Measurements from ENCODE around the gene BATF. TPM values are rescaled to one million over a fixed set of nuclear protein-coding genes. Genes with fewer than 3 reads are reported as not detected.

The BATF gene
- total RNA-seq, 5 donors from 2014 or later (not counting 1 experiment from before 2014, with no cell fraction given) = 12.0 to 22.4 (median 19.2) TPM

- POLR2A ChIA-PET = no interaction called here
- 67% methylated on average over 1 of the region's 5 CpGs for WGBS (ENCODE audit: insufficient coverage)
- Mint-ChIP-seq H3K27ac (peak overlapping the region; percentile 79 to 81), H3K4me3 (no peak overlapping the region), H3K27me3 (no peaks in the 10 kb centered on the region), H3K36me3 (peaks cover 42% of the 10 kb centered on the region), H3K4me1 (peaks cover 41 to 67% (median 59%) of the 10 kb centered on the region in 3 donors), H3K9me3 (no peaks in the 10 kb centered on the region)
- no peak for DNase-seq
- Histone ChIP-seq H3K4me3 (ENCODE audit: control insufficient read depth in 1 of 2, extremely low read depth in 1 of 2, low read length in 1 of 2) (no peak overlapping the region), H3K36me3 (ENCODE audit: control insufficient read depth in 2 of 2, extremely low read depth in 1 of 2, insufficient read depth in 1 of 2, low read length in 1 of 2) (peaks cover 0 to 33% of the 10 kb centered on the region in 2 donors), H3K9me3 (no peaks in the 10 kb centered on the region), H3K27me3 (replicated peaks in 1 of 2; ENCODE audit: control insufficient read depth in 2 of 2, extremely low read depth in 1 of 2, insufficient read depth in 2 of 2, low read length in 1 of 2) (no peaks in the 10 kb centered on the region), H3K27ac (ENCODE audit: low read length) (peak overlapping the region; percentile 47), H3K4me1 (ENCODE audit: control insufficient read depth in 1 of 2, extremely low read depth in 1 of 2, insufficient read depth in 2 of 2, low read length in 2 of 2) (peaks cover 0 to 29% of the 10 kb centered on the region in 2 experiments)
- no peak for ATAC-seq (replicated peaks in 1 of 4)
- CTCF ChIA-PET = no interaction called here
Observed at GRCh38 chr14:75533791-75534555, 11.7 kb downstream of the BATF start.

- DNase-seq (no peak), ATAC-seq (replicated peaks in 1 of 4) (no peak)
- H3K9me3 ChIP-seq = no peaks in the 10 kb centered on the region
- H3K27me3 Mint-ChIP-seq = no peaks in the 10 kb centered on the region
- no peak overlapping the region for H3K4me3 Mint-ChIP-seq
- ChIA-PET CTCF (interaction anchor here (0.6 to 1.1 kb wide), 5 partner anchors 9 to 229 kb away, joined by 3 to 5 read pairs (median 3); no protein-coding TSS in a partner anchor), POLR2A (interaction anchor here in 1 of 2 donors (0.6 kb wide), 1 partner anchor 8 kb away, joined by 3 read pairs; no protein-coding TSS in a partner anchor)
- peaks cover 0 to 26% of the 10 kb centered on the region in 2 donors for H3K36me3 ChIP-seq (ENCODE audit: control insufficient read depth in 2 of 2, extremely low read depth in 1 of 2, insufficient read depth in 1 of 2, low read length in 1 of 2)
- H3K4me1 Mint-ChIP-seq = peaks cover 51 to 76% (median 70%) of the 10 kb centered on the region in 3 donors
- no peak overlapping the region for H3K4me3 ChIP-seq (ENCODE audit: control insufficient read depth in 1 of 2, extremely low read depth in 1 of 2, low read length in 1 of 2)
- H3K27ac Mint-ChIP-seq = peak overlapping the region; percentile 70 to 87
- no peaks in the 10 kb centered on the region for H3K27me3 ChIP-seq (replicated peaks in 1 of 2; ENCODE audit: control insufficient read depth in 2 of 2, extremely low read depth in 1 of 2, insufficient read depth in 2 of 2, low read length in 1 of 2)
- peaks cover 36% of the 10 kb centered on the region for H3K36me3 Mint-ChIP-seq
- no peaks in the 10 kb centered on the region for H3K9me3 Mint-ChIP-seq
- WGBS (ENCODE audit: insufficient coverage) = 89% methylated on average over 1 of the region's 5 CpGs
- peak overlapping the region; percentile 4 for H3K27ac ChIP-seq (ENCODE audit: low read length)
- H3K4me1 ChIP-seq (ENCODE audit: control insufficient read depth in 1 of 2, extremely low read depth in 1 of 2, insufficient read depth in 2 of 2, low read length in 2 of 2) = peaks cover 0 to 42% of the 10 kb centered on the region in 2 experiments
Observed at GRCh38 chr14:75535164-75535898, 13.1 kb downstream of the BATF start.

DNA sequence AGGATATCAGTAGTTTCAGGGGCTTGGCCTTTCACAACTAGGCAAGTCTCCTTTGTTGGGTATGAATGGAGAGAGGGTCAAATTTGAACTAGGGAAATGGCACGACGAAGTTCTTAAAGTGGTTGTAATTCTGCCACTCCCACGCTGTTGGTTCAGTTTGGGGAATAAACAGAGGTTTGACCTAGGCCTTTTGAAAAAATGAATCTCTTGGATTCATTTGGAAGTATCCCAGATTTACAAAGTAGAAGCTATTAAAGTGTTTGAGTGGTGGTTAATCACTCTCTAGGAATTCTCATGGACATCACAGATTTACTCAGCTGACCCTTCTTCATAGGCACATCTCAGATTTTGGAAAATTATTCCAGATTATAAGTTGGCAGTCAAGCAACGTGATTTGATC lies 14.8 kb downstream of the BATF start:
- H3K36me3 ChIP-seq (ENCODE audit: control insufficient read depth in 2 of 2, extremely low read depth in 1 of 2, insufficient read depth in 1 of 2, low read length in 1 of 2) = peaks cover 0 to 15% of the 10 kb centered on the region in 2 donors
- ChIA-PET CTCF (no interaction called here), POLR2A (interaction anchor here in 1 of 2 donors (0.7 to 0.8 kb wide), 2 partner anchors 10 to 711 kb away, joined by 3 read pairs; no protein-coding TSS in a partner anchor)
- ATAC-seq (replicated peaks in 1 of 4) (no peak), DNase-seq (no peak)
- no peaks in the 10 kb centered on the region for H3K27me3 Mint-ChIP-seq
- WGBS (ENCODE audit: insufficient coverage) = 85% methylated on average over 3 of the region's 4 CpGs
- H3K36me3 Mint-ChIP-seq = peaks cover 28% of the 10 kb centered on the region
- H3K4me1 Mint-ChIP-seq = peaks cover 60 to 81% (median 75%) of the 10 kb centered on the region in 3 donors
- peak overlapping the region; percentile 43 to 59 for H3K27ac Mint-ChIP-seq
- no peaks in the 10 kb centered on the region for H3K9me3 Mint-ChIP-seq
- H3K4me3 ChIP-seq (ENCODE audit: control insufficient read depth in 1 of 2, extremely low read depth in 1 of 2, low read length in 1 of 2) = no peak overlapping the region
- peaks cover 0 to 54% of the 10 kb centered on the region in 2 experiments for H3K4me1 ChIP-seq (ENCODE audit: control insufficient read depth in 1 of 2, extremely low read depth in 1 of 2, insufficient read depth in 2 of 2, low read length in 2 of 2)
- H3K9me3 ChIP-seq = no peaks in the 10 kb centered on the region
- H3K4me3 Mint-ChIP-seq = no peak overlapping the region
- no peaks in the 10 kb centered on the region for H3K27me3 ChIP-seq (replicated peaks in 1 of 2; ENCODE audit: control insufficient read depth in 2 of 2, extremely low read depth in 1 of 2, insufficient read depth in 2 of 2, low read length in 1 of 2)
- H3K27ac ChIP-seq (ENCODE audit: low read length) = no peak overlapping the region

DNA sequence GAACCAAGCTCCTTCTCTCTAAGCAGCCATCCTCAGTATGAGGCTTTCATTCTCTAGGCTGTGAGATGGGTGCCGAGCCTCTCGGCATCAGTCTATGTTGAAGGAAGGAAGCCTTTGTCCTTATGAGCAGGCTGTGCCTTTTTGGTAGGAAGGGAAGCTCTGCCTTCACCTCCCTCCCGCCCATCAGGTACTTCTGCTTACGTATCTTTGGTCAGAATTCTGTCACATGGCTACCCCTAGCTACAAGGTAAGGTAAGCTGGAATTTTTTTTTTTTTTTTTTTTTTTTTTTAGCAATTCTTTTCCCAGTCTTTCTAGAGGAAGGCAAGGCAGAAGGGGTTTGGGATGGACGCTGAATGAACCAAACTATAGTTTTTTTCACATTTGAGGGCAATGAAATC lies 16.9 kb downstream of the BATF start:
- no peaks in the 10 kb centered on the region for H3K9me3 ChIP-seq
- no peak overlapping the region for H3K4me3 Mint-ChIP-seq
- H3K27ac Mint-ChIP-seq = peak overlapping the region; percentile 96 to 99
- peaks cover 14 to 66% of the 10 kb centered on the region in 2 experiments for H3K4me1 ChIP-seq (ENCODE audit: control insufficient read depth in 1 of 2, extremely low read depth in 1 of 2, insufficient read depth in 2 of 2, low read length in 2 of 2)
- ATAC-seq (replicated peaks in 1 of 4) (no peak), DNase-seq (peak in 1 of 35 experiments; percentile 37)
- H3K27ac ChIP-seq (ENCODE audit: low read length) = peak overlapping the region; percentile 97
- WGBS (ENCODE audit: insufficient coverage) = no CpG with 5 or more reads among the region's 5 CpGs
- no peaks in the 10 kb centered on the region for H3K9me3 Mint-ChIP-seq
- ChIA-PET POLR2A (interaction anchor here (0.6 to 1.7 kb wide), 4 partner anchors 12 to 618 kb away, joined by 3 to 8 read pairs (median 4); partner anchors contain the start of gene BATF (in 1 of the 2)), CTCF (interaction anchor here in 1 of 2 donors (0.6 to 1.6 kb wide), 7 partner anchors 10 to 250 kb away, joined by 3 to 7 read pairs (median 5); partner anchors contain the start of gene BATF)
- peaks cover 56 to 80% (median 75%) of the 10 kb centered on the region in 3 donors for H3K4me1 Mint-ChIP-seq
- no peaks in the 10 kb centered on the region for H3K27me3 ChIP-seq (replicated peaks in 1 of 2; ENCODE audit: control insufficient read depth in 2 of 2, extremely low read depth in 1 of 2, insufficient read depth in 2 of 2, low read length in 1 of 2)
- no peak overlapping the region for H3K4me3 ChIP-seq (ENCODE audit: control insufficient read depth in 1 of 2, extremely low read depth in 1 of 2, low read length in 1 of 2)
- H3K36me3 ChIP-seq (ENCODE audit: control insufficient read depth in 2 of 2, extremely low read depth in 1 of 2, insufficient read depth in 1 of 2, low read length in 1 of 2) = peaks cover 0 to 10% of the 10 kb centered on the region in 2 donors
- H3K36me3 Mint-ChIP-seq = peaks cover 27% of the 10 kb centered on the region
- H3K27me3 Mint-ChIP-seq = no peaks in the 10 kb centered on the region

GRCh38 chr14:75539561-75540478 lies 17.6 kb downstream of the BATF start:
- 36% methylated on average over 6 of the region's 17 CpGs for whole genome bisulfite sequencing (ENCODE audit: insufficient coverage)
- CTCF ChIA-PET = interaction anchor here in 1 of 2 donors (1.0 to 1.6 kb wide), 5 partner anchors 11 to 21 kb away, joined by 3 to 7 read pairs (median 4); partner anchors contain the start of gene BATF

More at GRCh38 chr14:75539561-75540478, 17.6 kb downstream of the BATF start:
- peak in 2 of 35 experiments; percentile 14 to 74 for DNase-seq
- Histone ChIP-seq H3K4me1 (ENCODE audit: control insufficient read depth in 1 of 2, extremely low read depth in 1 of 2, insufficient read depth in 2 of 2, low read length in 2 of 2) (peaks cover 14 to 73% of the 10 kb centered on the region in 2 experiments), H3K27ac (ENCODE audit: low read length) (peak overlapping the region; percentile 97), H3K36me3 (ENCODE audit: control insufficient read depth in 2 of 2, extremely low read depth in 1 of 2, insufficient read depth in 1 of 2, low read length in 1 of 2) (peaks cover 0 to 10% of the 10 kb centered on the region in 2 donors), H3K9me3 (no peaks in the 10 kb centered on the region), H3K4me3 (ENCODE audit: control insufficient read depth in 1 of 2, extremely low read depth in 1 of 2, low read length in 1 of 2) (no peak overlapping the region), H3K27me3 (replicated peaks in 1 of 2; ENCODE audit: control insufficient read depth in 2 of 2, extremely low read depth in 1 of 2, insufficient read depth in 2 of 2, low read length in 1 of 2) (no peaks in the 10 kb centered on the region)
- POLR2A ChIA-PET = interaction anchor here in 1 of 2 donors (0.6 to 1.7 kb wide), 3 partner anchors 13 to 618 kb away, joined by 3 to 8 read pairs (median 5); partner anchors contain the start of gene BATF
- Mint-ChIP-seq H3K4me3 (peak overlapping the region in 2 of 3 donors; percentile 5 to 41), H3K4me1 (peaks cover 56 to 82% (median 77%) of the 10 kb centered on the region in 3 donors), H3K36me3 (peaks cover 24% of the 10 kb centered on the region), H3K9me3 (no peaks in the 10 kb centered on the region), H3K27ac (peak overlapping the region; percentile 96 to 99), H3K27me3 (no peaks in the 10 kb centered on the region)
- ATAC-seq (replicated peaks in 1 of 4) = peak in 2 of 4 experiments; percentile 23 to 25
